HG02852 (cell line): ENCODE results near the gene COL4A1.

ENCODE experiments used
- ATAC-seq: cut with Tn5 transposase; IDR thresholded peaks from one replicate; pipeline ENCODE4 v1.9.1; 2021; ENCODE audit warnings: mild to moderate bottlenecking, moderate library complexity; ENCODE audit not compliant: unreplicated experiment

The COL4A1 gene

GRCh38 chr13:110206996-110207395 is 100.0 kb downstream of the COL4A1 start:
- ATAC-seq: no peak

DNA sequence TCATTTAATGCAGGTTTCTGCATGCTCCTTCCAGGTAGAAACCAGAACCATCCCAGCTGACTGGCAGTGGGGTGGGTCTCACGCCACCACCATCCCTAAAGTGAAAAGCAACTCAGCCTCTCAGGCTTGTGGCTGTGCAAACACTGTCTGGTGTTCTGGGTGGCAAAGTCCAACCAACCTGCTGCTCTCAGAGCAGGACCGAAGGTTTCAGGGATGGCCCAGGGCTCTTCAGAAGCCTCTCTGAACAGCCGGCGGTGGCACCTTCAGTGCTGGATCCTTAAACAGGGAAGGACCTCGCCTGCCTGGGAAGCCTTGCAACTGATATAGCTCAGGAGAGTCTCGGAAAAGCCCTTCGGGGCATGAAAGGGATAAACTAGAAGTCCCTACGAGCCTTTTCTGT is 100.8 kb downstream of the COL4A1 start:
- ATAC-seq: no peak

DNA sequence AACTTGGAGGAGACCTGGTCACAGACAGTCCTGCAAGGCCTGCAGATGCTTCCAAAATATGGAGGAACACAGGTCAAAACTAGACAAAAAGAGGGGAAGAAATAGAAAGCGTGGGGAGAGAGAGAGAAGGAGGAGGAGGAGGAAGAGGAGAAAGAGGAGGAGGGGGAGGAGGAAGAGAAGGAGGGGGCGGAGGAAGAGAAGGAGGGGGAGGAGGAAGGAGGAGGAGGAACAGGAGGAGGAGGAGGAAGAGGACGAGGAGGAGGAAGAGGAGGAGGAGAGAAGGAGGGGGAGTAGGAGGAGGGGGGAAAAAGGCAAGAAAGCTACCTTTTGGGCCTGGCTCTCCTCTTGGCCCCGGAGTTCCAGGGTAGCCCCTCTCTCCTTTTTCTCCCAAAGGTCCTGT is 105.8 kb downstream of the COL4A1 start:
- ATAC-seq: no peak

DNA sequence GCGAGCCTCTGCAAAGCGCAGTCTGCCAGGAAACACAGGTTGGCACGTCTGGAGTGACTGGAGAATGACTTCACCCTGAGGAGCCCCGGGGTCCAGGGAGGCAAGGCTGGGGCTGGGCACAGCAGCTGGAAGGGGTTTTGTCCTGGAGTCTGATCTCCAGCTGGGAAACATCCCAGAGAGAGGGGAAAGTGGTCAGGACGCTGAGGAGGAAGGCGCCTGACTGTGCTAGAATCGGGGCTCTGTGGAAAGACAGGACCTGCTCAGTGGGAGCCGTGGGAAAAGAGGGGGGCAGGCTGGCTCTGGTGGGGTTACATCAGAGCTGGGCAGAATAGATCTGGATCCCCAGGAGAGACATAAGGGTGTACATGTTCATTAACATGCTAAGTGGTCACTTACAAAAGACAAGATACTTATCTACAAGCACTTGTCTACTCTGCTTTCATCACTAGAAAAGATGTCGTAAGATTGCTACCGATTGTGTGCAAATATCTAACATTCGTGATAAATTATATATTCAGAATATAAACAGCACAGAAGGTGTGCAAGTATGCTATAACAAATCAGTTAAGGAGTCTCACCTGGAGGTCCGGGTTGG is 106.6 kb downstream of the COL4A1 start:
- no peak for ATAC-seq

GRCh38 chr13:110199046-110199831 is 107.7 kb downstream of the COL4A1 start:
- ATAC-seq: no peak

GRCh38 chr13:110197471-110197870 is 109.5 kb downstream of the COL4A1 start:
- no peak for ATAC-seq

GRCh38 chr13:110197026-110197425 is 109.9 kb downstream of the COL4A1 start:
- no peak for ATAC-seq

DNA sequence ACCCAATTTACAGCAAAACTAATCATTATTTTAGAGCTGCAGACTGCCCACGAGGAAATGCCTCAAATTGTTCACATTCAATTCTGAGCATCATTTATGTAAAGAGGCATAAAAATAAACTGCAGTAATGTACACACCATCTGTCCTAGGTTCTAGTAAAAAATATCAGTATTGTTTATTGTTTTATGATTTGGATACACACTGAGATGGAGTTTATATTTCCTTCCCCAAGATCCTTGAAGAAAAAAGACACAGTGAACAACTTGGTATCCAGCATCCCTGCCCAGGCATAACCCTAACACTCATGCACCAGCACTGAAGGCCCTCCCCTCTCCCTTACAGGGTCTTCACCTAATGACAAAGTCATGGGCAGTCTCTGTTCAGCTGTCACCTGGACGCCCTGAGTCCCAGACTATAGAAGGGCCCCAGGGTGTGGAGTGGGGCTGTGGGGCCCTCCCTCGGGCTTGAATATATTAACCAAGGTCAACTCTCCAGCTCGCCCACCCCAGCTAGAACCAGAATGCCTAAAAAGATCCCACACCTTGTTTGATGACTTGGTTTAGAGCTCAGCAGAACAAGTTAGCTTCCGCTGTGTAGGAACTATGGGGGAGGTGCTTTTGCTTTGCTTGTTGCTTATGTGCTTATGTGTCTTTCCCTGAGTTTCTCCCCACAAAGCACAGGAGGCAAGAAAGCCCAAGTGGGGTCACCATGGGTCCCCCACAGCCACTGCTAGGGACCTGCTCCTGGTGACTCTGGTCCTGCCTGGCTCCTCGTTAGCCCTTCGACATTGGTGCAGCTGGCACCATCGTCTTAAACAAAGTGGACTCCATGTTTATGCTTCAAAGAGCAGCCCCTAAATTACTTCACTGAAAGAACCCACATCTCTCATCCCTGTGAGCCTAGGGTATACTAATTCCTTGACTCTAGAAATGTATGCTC is 111.1 kb downstream of the COL4A1 start:
- no peak for ATAC-seq

- ATAC-seq: no peak
Measured at GRCh38 chr13:110194451-110194850, 112.5 kb downstream of the COL4A1 start.

DNA sequence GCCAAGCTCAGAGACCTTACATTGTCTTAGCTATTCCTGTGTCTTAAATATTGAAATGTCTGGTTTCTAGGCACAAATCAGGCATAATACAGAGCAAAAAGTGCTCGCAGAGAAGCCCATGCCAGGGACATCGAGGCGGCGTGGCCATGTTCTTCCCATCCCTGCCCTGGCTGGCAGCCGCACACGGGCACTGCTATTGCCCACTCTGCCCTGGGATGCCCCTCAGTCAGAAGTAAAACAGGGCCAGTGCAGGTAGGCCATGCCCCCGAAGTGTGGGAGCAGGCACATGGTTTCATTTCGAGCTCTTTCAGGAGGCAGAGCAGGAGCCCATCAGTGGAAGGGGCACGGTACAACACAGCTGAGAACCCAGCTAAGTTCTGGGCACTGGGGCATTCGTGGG is 113.5 kb downstream of the COL4A1 start:
- no peak for ATAC-seq

DNA sequence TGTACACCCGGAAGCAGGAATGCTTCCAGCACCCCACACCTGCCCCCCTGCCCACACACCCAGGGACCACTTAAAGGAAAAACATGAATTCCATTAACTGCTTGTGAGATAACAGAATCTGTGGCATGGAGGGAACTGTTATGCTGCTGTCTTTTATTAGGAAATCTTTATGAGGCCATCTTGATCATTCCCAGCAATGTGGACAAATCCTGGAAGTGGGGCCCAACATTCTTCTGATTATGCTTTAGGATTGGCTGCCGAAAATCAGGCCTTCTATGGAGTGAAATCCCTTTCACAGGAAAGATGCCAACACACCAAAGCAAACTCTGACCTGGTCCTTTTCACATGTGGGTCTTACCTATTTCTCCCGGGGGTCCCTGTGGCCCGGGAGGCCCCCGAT is 114.5 kb downstream of the COL4A1 start:
- no peak for ATAC-seq

DNA sequence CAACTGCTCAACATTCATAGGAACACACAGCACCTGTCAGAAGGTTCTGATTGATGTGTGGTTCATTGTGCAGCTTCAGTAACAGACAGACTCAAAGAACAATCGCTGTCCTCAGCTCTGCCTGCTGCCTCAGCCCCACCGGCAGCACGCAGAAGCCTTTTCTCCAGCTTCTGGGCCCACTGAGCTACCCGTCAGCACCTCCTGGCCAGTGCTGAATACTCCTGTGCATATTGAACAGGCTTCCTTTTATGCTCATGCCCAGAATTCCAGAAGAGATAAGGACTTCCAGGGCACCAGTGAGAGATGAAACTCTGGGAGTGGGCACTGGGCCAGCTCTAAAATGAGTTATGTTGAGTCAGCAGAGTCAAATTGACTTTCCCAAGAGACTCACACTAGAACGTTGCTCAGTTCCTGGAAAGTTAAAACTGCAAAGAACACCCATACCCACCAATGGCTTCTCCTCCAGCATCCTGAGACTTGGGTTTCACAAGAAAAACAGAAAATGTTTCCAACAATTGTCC is 119.3 kb downstream of the COL4A1 start:
- no peak for ATAC-seq

DNA sequence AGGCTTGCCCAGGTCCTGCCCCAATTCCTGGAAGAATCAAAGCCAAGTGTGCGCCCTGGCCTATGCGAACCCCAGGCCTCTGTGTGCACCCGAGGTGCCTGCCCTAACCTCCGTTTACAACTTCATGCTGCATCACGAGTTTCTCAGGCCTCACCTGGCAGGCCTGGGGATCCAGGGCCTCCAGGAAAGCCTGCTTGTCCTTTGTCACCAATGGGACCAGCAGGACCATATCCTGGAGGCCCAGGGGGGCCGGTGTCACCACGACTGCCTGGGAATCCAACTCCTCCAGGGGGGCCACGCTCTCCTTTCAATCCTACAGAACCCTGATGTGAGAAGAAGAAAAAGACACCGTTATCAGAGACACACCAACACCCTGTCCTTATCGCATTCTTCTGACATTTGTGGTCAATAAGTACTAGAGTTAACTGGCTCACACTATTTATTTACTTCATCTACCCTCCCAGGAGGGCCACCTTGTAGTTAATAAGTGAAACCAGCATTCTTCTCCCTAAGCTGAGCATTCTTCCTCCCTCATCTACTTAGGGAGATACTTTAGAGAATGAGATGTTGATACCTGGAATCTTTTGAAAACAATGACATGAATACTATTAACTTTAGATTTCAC is 120.6 kb downstream of the COL4A1 start:
- ATAC-seq: no peak

DNA sequence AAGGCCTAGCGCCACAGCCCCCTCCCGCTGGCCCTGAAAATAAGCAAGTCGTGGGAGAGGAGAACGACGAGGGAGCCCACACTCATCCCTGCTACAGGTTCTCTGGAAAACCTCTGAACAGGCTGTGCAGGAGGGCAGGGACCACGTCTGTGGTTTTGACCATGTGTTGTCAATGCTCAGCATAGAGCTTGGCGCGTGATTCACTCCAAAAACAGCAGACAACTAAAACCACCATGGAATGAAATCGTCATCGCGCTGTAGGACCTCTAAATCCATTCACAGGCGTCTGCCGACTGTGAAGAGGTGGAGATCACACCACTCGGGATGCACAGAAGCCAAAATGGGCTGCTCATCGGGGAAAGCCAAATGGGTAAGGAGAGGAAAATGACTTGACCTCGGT is 121.3 kb downstream of the COL4A1 start:
- no peak for ATAC-seq

- no peak for ATAC-seq
Measured at GRCh38 chr13:110183910-110184309, 123.0 kb downstream of the COL4A1 start.

DNA sequence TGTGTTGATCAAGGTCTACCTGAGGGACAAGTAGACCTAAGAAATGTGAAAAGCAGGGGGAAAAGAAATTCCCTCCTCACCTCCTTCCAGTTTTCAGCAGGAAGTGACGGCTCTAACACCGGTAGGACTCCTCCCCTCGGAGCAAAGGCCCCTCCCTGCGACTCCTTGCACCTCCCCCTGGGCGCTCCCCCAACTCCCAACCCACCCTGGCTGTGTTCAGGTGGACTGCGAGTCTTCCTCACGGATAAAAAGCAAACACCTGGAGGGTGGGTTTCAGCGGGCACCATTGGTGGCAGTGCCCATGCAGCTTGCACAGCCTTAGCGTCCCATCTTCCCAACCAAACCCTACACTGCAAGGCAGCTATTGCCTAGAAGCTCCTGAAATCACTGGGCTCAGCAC is 124.5 kb downstream of the COL4A1 start:
- no peak for ATAC-seq

DNA sequence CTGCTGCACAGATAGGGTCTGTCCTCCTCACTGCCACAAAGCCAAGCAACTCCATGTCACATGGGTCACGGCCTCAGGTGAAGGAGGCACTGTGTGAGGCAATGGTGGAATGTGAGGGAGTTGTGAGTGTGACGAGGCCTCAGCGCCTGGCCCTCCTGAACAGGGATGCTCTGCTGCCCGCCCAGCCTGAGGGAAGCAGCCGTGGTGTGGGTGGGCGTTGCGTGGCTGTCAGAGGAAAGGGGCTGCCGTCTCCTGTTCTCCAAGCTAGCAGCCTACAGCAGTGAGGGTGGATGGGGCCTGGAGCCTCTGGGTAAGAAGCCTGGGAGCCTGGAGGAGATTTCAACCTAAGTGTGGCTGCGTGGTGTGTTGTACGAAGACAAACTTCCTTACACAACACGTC is 125.0 kb downstream of the COL4A1 start:
- ATAC-seq: no peak

- ATAC-seq: no peak
Measured at GRCh38 chr13:110179857-110180147, 127.2 kb downstream of the COL4A1 start.

DNA sequence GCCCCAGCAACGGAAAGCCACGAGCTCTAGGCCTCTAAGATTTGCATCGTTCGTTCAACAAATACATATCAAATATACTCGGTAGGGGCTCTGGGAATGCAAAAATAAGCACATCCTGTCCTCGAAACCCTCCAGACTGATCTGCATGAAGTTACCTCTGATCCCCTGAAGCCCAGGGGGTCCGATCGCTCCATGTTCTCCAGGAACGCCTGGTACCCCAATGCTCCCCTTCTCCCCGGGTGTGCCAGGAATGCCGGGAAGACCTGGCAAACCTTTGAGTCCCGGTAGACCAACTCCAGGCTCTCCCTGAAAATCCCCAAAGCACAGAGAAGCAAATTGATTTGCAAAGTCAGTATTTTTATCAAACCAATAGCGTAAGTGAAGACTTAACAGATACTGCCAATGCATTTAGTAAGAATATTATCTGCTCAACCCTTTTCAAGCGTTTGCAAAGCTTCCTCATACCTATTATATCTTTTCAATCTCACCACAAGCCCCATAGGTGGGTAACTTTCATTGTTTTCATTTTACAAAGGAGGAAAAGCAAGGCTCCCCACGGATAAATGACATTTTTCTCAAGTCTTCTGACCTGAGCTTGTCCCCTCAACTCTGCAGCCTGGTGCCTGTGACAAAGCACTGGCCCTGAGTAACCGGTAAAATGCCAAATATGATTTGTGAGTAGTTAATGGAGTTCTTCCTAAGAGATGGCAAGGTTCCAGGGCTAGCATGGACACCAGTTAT is 127.7 kb downstream of the COL4A1 start:
- no peak for ATAC-seq

- ATAC-seq: no peak
Measured at GRCh38 chr13:110177790-110178189, 129.2 kb downstream of the COL4A1 start.
